GM12878 (cell line): ENCODE measurements around the gene CHEK1. TPM values are rescaled to one million over a fixed set of nuclear protein-coding genes. Genes with fewer than 3 reads are reported as not detected.

Experiments
- ATAC-seq: fragments of 200-7000 bp; cut with Tn5 transposase; 3 replicates; pipeline ENCODE4 v1.9.1; 2020; ENCODE audit warnings: mild to moderate bottlenecking, moderate library complexity
- BruUV-seq: library from RNA; stranded (reverse); fragments of 400-500 nt; replicated peaks from 2 replicates; lab custom pipeline; 2021; lab: Mats Ljungman, UMichigan
- CTCF ChIA-PET: fragments of 300-600 bp; sonication (Branson Sonifier 250); formaldehyde crosslinking; extraction: SDS; loops from one replicate; lab custom pipeline; 2021; ENCODE audit warnings: inconsistent platforms; lab: Yijun Ruan, JAX
- POLR2A ChIA-PET: fragments of 350-600 bp; formaldehyde crosslinking; extraction: SDS; loops from one replicate; lab custom pipeline; 2021; ENCODE audit warnings: inconsistent platforms; lab: Charles Lee
- RAD21 ChIA-PET: fragments of 300-600 bp; sonication (Branson Sonifier 250); formaldehyde crosslinking; loops from one replicate; lab custom pipeline; 2023; ENCODE audit warnings: antibody characterized with exemption; ENCODE audit not compliant: unreplicated experiment; lab: Charles Lee
- SMC1A ChIA-PET: fragments of 300-600 bp; sonication (Branson Sonifier 250); formaldehyde crosslinking; loops from one replicate; lab custom pipeline; 2023; ENCODE audit not compliant: unreplicated experiment, uncharacterized antibody; lab: Charles Lee
- DNase-seq: peaks from one replicate; pipeline ENCODE4 v3.0.0-alpha.2; 2011; ENCODE audit warnings: low read depth, low spot score
- FAIRE-seq: peaks from 3 replicates; lab custom pipeline; 2011; peaks lifted over from hg19 to GRCh38; lab: Jason Lieb, UNC
- H2AFZ ChIP-seq: 2 replicates; pipeline ENCODE4 v1.6.0; 2011; ENCODE audit warnings: low read depth, low read length, control low read depth; ENCODE audit not compliant: control insufficient read depth
- H3K27ac ChIP-seq: 2 replicates; pipeline ENCODE4 v1.5.1; 2011; ENCODE audit warnings: control low read depth; ENCODE audit not compliant: control insufficient read depth, insufficient read depth
- H3K27me3 ChIP-seq, 2 experiments: replicated peaks in 1 of 2; 2 replicates each; pipeline versions ENCODE4 v1.6.0 to v1.6.1; 2011; ENCODE audit warnings: low read length in 1 of 2; ENCODE audit not compliant: control insufficient read depth in 2 of 2, insufficient read depth in 2 of 2
- H3K36me3 ChIP-seq, 2 experiments: 2 replicates each; pipeline ENCODE4 v1.5.1; 2011; ENCODE audit warnings: low read length in 1 of 2; ENCODE audit not compliant: control insufficient read depth in 2 of 2, insufficient read depth in 2 of 2
- H3K4me1 ChIP-seq: 2 replicates; pipeline ENCODE4 v1.6.1; 2011; ENCODE audit warnings: mild to moderate bottlenecking, low read length, moderate library complexity, mixed read lengths; ENCODE audit not compliant: control insufficient read depth, insufficient read depth
- H3K4me2 ChIP-seq: 2 replicates; pipeline ENCODE4 v1.6.0; 2011; ENCODE audit warnings: control low read depth; ENCODE audit not compliant: control insufficient read depth, insufficient read depth
- H3K4me3 ChIP-seq: fragments of 200-600 bp; sonication (generic); 2 replicates; pipeline ENCODE4 v1.5.1; 2016
- H3K79me2 ChIP-seq: 2 replicates; pipeline ENCODE4 v1.6.0; 2011; ENCODE audit warnings: low read length; ENCODE audit not compliant: control insufficient read depth, insufficient read depth
- H3K9ac ChIP-seq: 2 replicates; pipeline ENCODE4 v1.8.0; 2011; ENCODE audit warnings: low read length, control low read depth, mixed read lengths; ENCODE audit not compliant: control insufficient read depth, insufficient read depth
- H3K9me3 ChIP-seq: replicated peaks from 3 replicates; pipeline ENCODE4 v1.5.1; 2011; ENCODE audit warnings: mild to moderate bottlenecking, low read length; ENCODE audit not compliant: control insufficient read depth, insufficient read depth
- H4K20me1 ChIP-seq: 2 replicates; pipeline ENCODE4 v1.6.0; 2011; ENCODE audit not compliant: control insufficient read depth, insufficient read depth
- CTCF ChIP-seq, 3 experiments: IDR thresholded peaks in 2 of 3; conservative IDR thresholded peaks in 1 of 3; 2 replicates each; pipeline ENCODE4 v1.5.1; 2011; ENCODE audit warnings: low read depth in 3 of 3, low read length in 3 of 3, mild to moderate bottlenecking in 3 of 3, control low read depth in 2 of 3, moderate library complexity in 2 of 3, inconsistent platforms in 1 of 3, mixed read lengths in 1 of 3; ENCODE audit not compliant: control insufficient read depth in 2 of 3, insufficient read depth in 1 of 3; ENCODE audit errors: extremely low read depth in 1 of 3
- EP300 ChIP-seq, 2 experiments: fragments of 150-350 bp in 1 of 2; IDR thresholded peaks; 2 replicates each; pipeline ENCODE4 v1.6.1; 2011 to 2012; ENCODE audit warnings: low read depth in 2 of 2, low read length in 2 of 2, borderline replicate concordance in 1 of 2, improper control_type of control experiment in 1 of 2, inconsistent platforms in 1 of 2; ENCODE audit not compliant: control insufficient read depth in 1 of 2
- RAD51 ChIP-seq: fragments of 450-650 bp; IDR thresholded peaks from 2 replicates; pipeline ENCODE4 v1.6.1; 2016; ENCODE audit warnings: moderate library complexity, mild to moderate bottlenecking, inconsistent platforms
- ZNF687 ChIP-seq: fragments of 450-650 bp; IDR thresholded peaks from 2 replicates; pipeline ENCODE4 v1.6.1; 2017; ENCODE audit warnings: mild to moderate bottlenecking, moderate library complexity
- WGBS: methylation state at CpG from one replicate; pipeline ENCODE4 v1.1.6; 2016; ENCODE audit warnings: low lambda C conversion rate; ENCODE audit not compliant: insufficient replicate concordance, insufficient coverage; ENCODE audit errors: missing lambda C conversion rate; 5-methylcytosine and 5-hydroxymethylcytosine counted together
- in situ Hi-C: fragments of 300-500 bp; cut with MboI; formaldehyde crosslinking; loops from 9 replicates; pipeline ENCODE4 v1.14.3; 2018; ENCODE audit warnings: mixed read lengths
- intact Hi-C: fragments of 100-400 bp; cut with micrococcal nuclease; formaldehyde crosslinking; loops from one replicate; pipeline ENCODE4 v1.14.2; 2022; ENCODE audit not compliant: unreplicated experiment
- polyA plus RNA-seq, 11 experiments: library from polyadenylated mRNA; depleted of rRNA in 4 of 11; unstranded in 6 of 11; stranded (reverse) in 5 of 11; fragments of >200 nt; fragmentation: Nextera tagmentation in 4 of 11; fragmentation: Illumina TruSeq in 1 of 11; extraction: Ambion mirVana in 4 of 11; extraction: Trizol in 1 of 11; gene quantifications; 1 replicate in 1 of 11; 2 replicates in 10 of 11; pipeline versions ENCODE4 v1.2.1 to v1.2.3, GENCODE V29; 2011 to 2016; ENCODE audit warnings: inconsistent platforms in 2 of 11, missing spikeins in 2 of 11, low read depth in 1 of 11
- total RNA-seq, 4 experiments: library from RNA; depleted of rRNA in 3 of 4; stranded (reverse); fragments of >200 nt in 3 of 4; fragmentation: Illumina TruSeq in 1 of 4; extraction: Trizol in 1 of 4; gene quantifications; 2 replicates each; pipeline versions ENCODE4 v1.2.1 to v1.2.3, GENCODE V29; 2013 to 2021

Gene CHEK1
- total and polyA plus RNA-seq, 10 of the 15 experiments (the other 5 are each of a cell fraction or from before 2014, with no cell fraction given) = 42.1 to 72.9 (median 65.6) TPM

DNA sequence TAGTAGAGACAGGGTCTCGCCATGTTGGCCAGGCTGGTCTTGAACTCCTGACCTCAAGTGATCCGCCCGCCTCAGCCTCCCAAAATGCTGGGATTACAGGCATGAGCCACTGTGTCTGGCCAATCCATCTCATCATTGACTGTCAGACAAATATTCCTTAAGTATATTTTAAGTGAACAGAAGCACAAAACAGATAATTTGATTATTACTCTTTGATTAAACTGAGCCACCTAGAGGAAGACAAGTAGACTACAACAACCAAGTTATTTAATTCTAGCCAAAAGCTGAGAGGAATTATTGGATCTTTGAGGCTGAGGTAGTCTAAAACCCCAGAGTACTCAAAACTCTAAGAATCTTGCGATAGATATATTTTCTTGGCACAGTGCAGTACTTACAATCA, 54.4 kb downstream of the CHEK1 start:
- no peaks in the 10 kb centered on the region for H3K79me2 ChIP-seq
- no peaks in the 10 kb centered on the region for H3K27me3 ChIP-seq
- H3K27ac ChIP-seq = no peak overlapping the region
- 99% methylated on average over 4 of the region's 4 CpGs for WGBS
- H3K9ac ChIP-seq = no peak overlapping the region
- FAIRE-seq = no peak
- ChIA-PET SMC1A (interaction anchor here (0.6 to 1.8 kb wide), 2 partner anchors 54 to 191 kb away, joined by 3 to 5 read pairs; partner anchors contain the start of gene CHEK1), POLR2A (interaction anchor here (0.6 kb wide), 1 partner anchor 172 kb away, joined by 3 read pairs; no protein-coding TSS in a partner anchor), RAD21 (no interaction called here), CTCF (interaction anchor here (0.6 to 1.4 kb wide), 6 partner anchors 9 to 514 kb away, joined by 3 to 4 read pairs (median 3); no protein-coding TSS in a partner anchor)
- H3K4me1 ChIP-seq = no peaks in the 10 kb centered on the region
- H3K36me3 ChIP-seq = peaks cover 5 to 10% of the 10 kb centered on the region in 2 experiments
- H4K20me1 ChIP-seq = no peaks in the 10 kb centered on the region
- no peak overlapping the region for H3K4me3 ChIP-seq
- DNase-seq = no peak
- no TSS peak for BruUV-seq
- H3K9me3 ChIP-seq = no peaks in the 10 kb centered on the region
- TF ChIP-seq RAD51 (no peak), CTCF (IDR thresholded peaks at IDR 0.05 in 2 of 3, conservative IDR thresholded peaks at IDR 0.05 in 1 of 3; ENCODE audit: control insufficient read depth in 2 of 3, extremely low read depth in 1 of 3, insufficient read depth in 1 of 3, low read depth in 3 of 3, low read length in 3 of 3) (peak in 1 of 3 experiments; percentile 13; a peak in 2 of 6 replicates), EP300 (IDR thresholded peaks at IDR 0.05; ENCODE audit: borderline replicate concordance in 1 of 2, control insufficient read depth in 1 of 2, low read depth in 2 of 2, low read length in 2 of 2) (no peak), ZNF687 (no peak)
- ATAC-seq = peak; percentile 23; the same call in 1 of the 3 replicates
- H3K4me2 ChIP-seq = no peak overlapping the region
- intact Hi-C loops = no loop called here
- in situ Hi-C loops = no loop called here
- no peak overlapping the region for H2AFZ ChIP-seq
